Sigmoid colon (tissue), 4 donors: Measurements from ENCODE around the gene KIAA0513.

Source experiments
- CTCF ChIP-seq, 4 experiments: fragments of 450-650 bp in 3 of 4; fragments of 200-600 bp in 1 of 4; IDR thresholded peaks; one replicate each; pipeline ENCODE4 v1.5.1; 2016 to 2019; ENCODE audit warnings: antibody characterized with exemption in 4 of 4, mild to moderate bottlenecking in 3 of 4, moderate library complexity in 2 of 4
- POLR2AphosphoS5 ChIP-seq, 4 donors: sonication (generic); formaldehyde crosslinking; IDR thresholded peaks; one replicate each; pipeline ENCODE4 v1.6.1; 2017; ENCODE audit warnings: antibody characterized with exemption in 4 of 4

DNA sequence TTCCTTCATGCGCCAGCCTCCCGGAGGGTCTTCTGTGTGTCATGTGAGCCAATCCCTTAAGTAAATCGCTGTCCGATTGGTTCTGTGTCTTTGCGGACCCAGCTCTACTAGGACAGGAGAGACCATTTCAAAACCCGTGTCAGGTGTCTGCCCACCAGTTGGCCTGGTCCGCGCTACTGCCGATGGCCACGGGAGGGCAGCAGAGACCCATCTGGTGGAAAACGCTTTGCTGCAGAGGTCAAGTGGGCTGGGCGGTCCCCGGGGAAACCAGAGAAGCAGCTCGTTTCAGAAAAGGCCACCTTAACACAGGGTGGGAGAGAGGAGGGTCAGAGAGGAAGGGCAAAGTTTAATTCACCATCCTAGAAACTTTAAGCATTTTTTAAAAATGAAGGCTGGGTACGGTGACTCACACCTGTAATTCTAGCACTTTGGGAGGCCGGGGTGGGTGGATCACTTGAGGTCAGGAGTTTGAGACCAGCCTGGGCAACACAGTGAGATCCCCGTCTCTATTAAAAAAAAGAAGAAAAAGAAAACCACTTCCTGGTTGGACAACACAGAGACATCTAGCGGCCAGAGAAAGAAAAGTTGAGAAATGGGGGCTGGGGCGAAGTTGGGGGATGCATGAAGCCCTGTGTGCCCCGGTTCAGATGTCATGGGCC lies 87.4 kb downstream of the KIAA0513 start:
- TF ChIP-seq CTCF (IDR thresholded peaks at IDR 0.05) (peak; percentile 97 to 98 (median 98)), POLR2AphosphoS5 (IDR thresholded peaks at IDR 0.05) (peak in 2 of 4 donors; percentile 15 to 38)
